B cell (primary cell): Measurements from ENCODE around the gene CHEK1.

ENCODE experiments used
- EZH2 ChIP-seq: IDR thresholded peaks from 2 replicates; pipeline ENCODE4 v1.6.1; 2012; ENCODE audit warnings: borderline replicate concordance, low read depth, mild to moderate bottlenecking, moderate library complexity, low read length; ENCODE audit not compliant: insufficient read depth, poor library complexity, severe bottlenecking
- TF ChIP-seq, protein P1 (sequence below): fragments of 200-600 bp; IDR thresholded peaks from one replicate; pipeline ENCODE4 v1.8.0; 2022; ENCODE audit warnings: antibody characterized with exemption, mild to moderate bottlenecking

DNA sequence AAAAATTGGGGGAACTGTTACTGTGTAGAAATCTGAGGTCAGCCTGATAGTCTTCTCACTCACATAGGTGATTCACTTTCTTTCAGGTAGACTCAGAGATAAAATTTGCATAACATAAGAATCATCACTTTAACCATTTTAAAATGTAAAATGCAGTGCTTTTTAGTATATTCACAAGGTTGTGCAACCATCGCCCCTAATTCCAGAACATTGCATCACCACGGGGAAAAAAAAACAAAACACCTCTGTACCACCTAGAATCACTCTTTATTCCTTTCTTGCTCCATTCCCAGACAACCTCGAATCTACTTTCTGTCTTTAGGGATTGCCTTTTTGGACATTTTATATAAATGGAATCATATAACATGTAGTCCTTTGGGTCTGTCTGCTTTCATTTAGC is 20.9 kb downstream of the CHEK1 start:
- TF ChIP-seq, protein P1, sequence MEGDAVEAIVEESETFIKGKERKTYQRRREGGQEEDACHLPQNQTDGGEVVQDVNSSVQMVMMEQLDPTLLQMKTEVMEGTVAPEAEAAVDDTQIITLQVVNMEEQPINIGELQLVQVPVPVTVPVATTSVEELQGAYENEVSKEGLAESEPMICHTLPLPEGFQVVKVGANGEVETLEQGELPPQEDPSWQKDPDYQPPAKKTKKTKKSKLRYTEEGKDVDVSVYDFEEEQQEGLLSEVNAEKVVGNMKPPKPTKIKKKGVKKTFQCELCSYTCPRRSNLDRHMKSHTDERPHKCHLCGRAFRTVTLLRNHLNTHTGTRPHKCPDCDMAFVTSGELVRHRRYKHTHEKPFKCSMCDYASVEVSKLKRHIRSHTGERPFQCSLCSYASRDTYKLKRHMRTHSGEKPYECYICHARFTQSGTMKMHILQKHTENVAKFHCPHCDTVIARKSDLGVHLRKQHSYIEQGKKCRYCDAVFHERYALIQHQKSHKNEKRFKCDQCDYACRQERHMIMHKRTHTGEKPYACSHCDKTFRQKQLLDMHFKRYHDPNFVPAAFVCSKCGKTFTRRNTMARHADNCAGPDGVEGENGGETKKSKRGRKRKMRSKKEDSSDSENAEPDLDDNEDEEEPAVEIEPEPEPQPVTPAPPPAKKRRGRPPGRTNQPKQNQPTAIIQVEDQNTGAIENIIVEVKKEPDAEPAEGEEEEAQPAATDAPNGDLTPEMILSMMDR = no peak
- no peak for TF ChIP-seq EZH2
